Panc1 (cell line): ENCODE data around the gene STMP1. TPM values are rescaled to one million over a fixed set of nuclear protein-coding genes. Genes with fewer than 3 reads are reported as not detected.
A peak's percentile ranks its signal among the peaks of the same experiment; 100 is the strongest.

ENCODE experiments used
- ATAC-seq: fragments of 200-7000 bp; cut with Tn5 transposase; 2 replicates; pipeline ENCODE4 v1.9.1; 2020; ENCODE audit warnings: mild to moderate bottlenecking, moderate library complexity
- BruUV-seq: library from RNA; stranded (reverse); fragments of 400-500 nt; replicated peaks from 2 replicates; lab custom pipeline; 2021; lab: Mats Ljungman, UMichigan
- CTCF ChIA-PET: fragments of 300-600 bp; sonication (Branson Sonifier 250); formaldehyde crosslinking; loops from one replicate; lab custom pipeline; 2022; ENCODE audit warnings: antibody characterized with exemption; lab: Charles Lee
- POLR2A ChIA-PET: fragments of 300-600 bp; sonication (Branson Sonifier 250); formaldehyde crosslinking; loops from one replicate; lab custom pipeline; 2022; ENCODE audit warnings: antibody characterized with exemption; lab: Charles Lee
- DNase-seq: peaks from one replicate; pipeline ENCODE4 v3.0.0-alpha.2; 2010; ENCODE audit warnings: low read depth, low spot score
- H3K27ac ChIP-seq: 2 replicates; pipeline ENCODE4 v1.5.1; 2011; ENCODE audit warnings: mild to moderate bottlenecking, low read length, inconsistent platforms
- H3K27me3 ChIP-seq: fragments of 200-500 bp; sonication (Bioruptor generic); 2 replicates; pipeline ENCODE4 v1.6.0; 2014; ENCODE audit warnings: low read length, inconsistent platforms; ENCODE audit not compliant: control insufficient read depth, insufficient read depth
- H3K36me3 ChIP-seq: fragments of 200-500 bp; sonication (Bioruptor generic); 2 replicates; pipeline ENCODE4 v1.5.1; 2014; ENCODE audit warnings: inconsistent platforms, mild to moderate bottlenecking, low read length, moderate library complexity; ENCODE audit not compliant: control insufficient read depth, insufficient read depth
- H3K4me1 ChIP-seq: 2 replicates; pipeline ENCODE4 v1.5.1; 2011; ENCODE audit warnings: inconsistent platforms, mild to moderate bottlenecking, low read length, moderate library complexity; ENCODE audit not compliant: control insufficient read depth, insufficient read depth
- H3K4me3 ChIP-seq, 2 experiments: 2 replicates each; pipeline ENCODE4 v1.5.1; 2011 to 2012; ENCODE audit warnings: low read depth in 2 of 2, low read length in 2 of 2, mild to moderate bottlenecking in 2 of 2, inconsistent platforms in 1 of 2, moderate library complexity in 1 of 2
- H3K9me3 ChIP-seq: fragments of 200-500 bp; sonication (Bioruptor generic); 2 replicates; pipeline ENCODE4 v1.5.1; 2014; ENCODE audit warnings: low read depth, mild to moderate bottlenecking, inconsistent platforms, low read length, moderate library complexity; ENCODE audit not compliant: control insufficient read depth, insufficient read depth
- POLR2AphosphoS5 ChIP-seq: IDR thresholded peaks from 2 replicates; pipeline ENCODE4 v1.6.1; 2012; ENCODE audit warnings: mild to moderate bottlenecking, low read depth, low read length, moderate library complexity
- SIN3A ChIP-seq: IDR thresholded peaks from 2 replicates; pipeline ENCODE4 v1.6.1; 2012; ENCODE audit warnings: low read depth, mild to moderate bottlenecking, low read length, moderate library complexity, borderline replicate concordance; ENCODE audit not compliant: insufficient read depth
- TCF7L2 ChIP-seq: IDR thresholded peaks from 2 replicates; pipeline ENCODE4 v1.6.1; 2011; ENCODE audit warnings: mild to moderate bottlenecking, low read depth, low read length, inconsistent platforms
- in situ Hi-C: cut with HindIII; loops from 2 replicates; pipeline ENCODE4 v1.10.0; 2016; ENCODE audit warnings: low sequenced_read_pairs, low pct_unique_long_range_greater_than_20kb
- intact Hi-C: fragments of 100-400 bp; cut with micrococcal nuclease; formaldehyde crosslinking; loops from one replicate; pipeline ENCODE4 v1.10.0; 2022; ENCODE audit not compliant: unreplicated experiment
- total RNA-seq: library from RNA; stranded (reverse); gene quantifications from one replicate; pipeline ENCODE4 v1.2.1, GENCODE V29; 2021; ENCODE audit not compliant: unreplicated experiment
- TF ChIP-seq, protein P1 (sequence below): fragments of 450-650 bp; IDR thresholded peaks from 2 replicates; pipeline ENCODE4 v1.5.1; 2017; ENCODE audit warnings: mild to moderate bottlenecking
- TF ChIP-seq, protein P2 (sequence below), 2 experiments: IDR thresholded peaks; 2 replicates each; pipeline ENCODE4 v1.6.1; 2011 to 2012; ENCODE audit warnings: low read depth in 2 of 2, control low read depth in 1 of 2, low read length in 1 of 2, mild to moderate bottlenecking in 1 of 2, moderate library complexity in 1 of 2; ENCODE audit not compliant: insufficient read depth in 1 of 2

STMP1 gene
- total RNA-seq, 1 experiment from 2014 or later = 29.5 TPM

- Histone ChIP-seq H3K36me3 (peaks cover 47% of the 10 kb centered on the region), H3K4me3 (no peak overlapping the region), H3K9me3 (no peaks in the 10 kb centered on the region), H3K27me3 (no peaks in the 10 kb centered on the region), H3K27ac (no peak overlapping the region), H3K4me1 (peaks cover 4% of the 10 kb centered on the region; the same call in 1 of the 2 replicates)
- intact Hi-C loops = no loop called here
- ATAC-seq = no peak
- TF ChIP-seq SIN3A (no peak), POLR2AphosphoS5 (no peak), TCF7L2 (no peak)
- TF ChIP-seq, protein P1, sequence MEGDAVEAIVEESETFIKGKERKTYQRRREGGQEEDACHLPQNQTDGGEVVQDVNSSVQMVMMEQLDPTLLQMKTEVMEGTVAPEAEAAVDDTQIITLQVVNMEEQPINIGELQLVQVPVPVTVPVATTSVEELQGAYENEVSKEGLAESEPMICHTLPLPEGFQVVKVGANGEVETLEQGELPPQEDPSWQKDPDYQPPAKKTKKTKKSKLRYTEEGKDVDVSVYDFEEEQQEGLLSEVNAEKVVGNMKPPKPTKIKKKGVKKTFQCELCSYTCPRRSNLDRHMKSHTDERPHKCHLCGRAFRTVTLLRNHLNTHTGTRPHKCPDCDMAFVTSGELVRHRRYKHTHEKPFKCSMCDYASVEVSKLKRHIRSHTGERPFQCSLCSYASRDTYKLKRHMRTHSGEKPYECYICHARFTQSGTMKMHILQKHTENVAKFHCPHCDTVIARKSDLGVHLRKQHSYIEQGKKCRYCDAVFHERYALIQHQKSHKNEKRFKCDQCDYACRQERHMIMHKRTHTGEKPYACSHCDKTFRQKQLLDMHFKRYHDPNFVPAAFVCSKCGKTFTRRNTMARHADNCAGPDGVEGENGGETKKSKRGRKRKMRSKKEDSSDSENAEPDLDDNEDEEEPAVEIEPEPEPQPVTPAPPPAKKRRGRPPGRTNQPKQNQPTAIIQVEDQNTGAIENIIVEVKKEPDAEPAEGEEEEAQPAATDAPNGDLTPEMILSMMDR = no peak
- TF ChIP-seq, protein P2, sequence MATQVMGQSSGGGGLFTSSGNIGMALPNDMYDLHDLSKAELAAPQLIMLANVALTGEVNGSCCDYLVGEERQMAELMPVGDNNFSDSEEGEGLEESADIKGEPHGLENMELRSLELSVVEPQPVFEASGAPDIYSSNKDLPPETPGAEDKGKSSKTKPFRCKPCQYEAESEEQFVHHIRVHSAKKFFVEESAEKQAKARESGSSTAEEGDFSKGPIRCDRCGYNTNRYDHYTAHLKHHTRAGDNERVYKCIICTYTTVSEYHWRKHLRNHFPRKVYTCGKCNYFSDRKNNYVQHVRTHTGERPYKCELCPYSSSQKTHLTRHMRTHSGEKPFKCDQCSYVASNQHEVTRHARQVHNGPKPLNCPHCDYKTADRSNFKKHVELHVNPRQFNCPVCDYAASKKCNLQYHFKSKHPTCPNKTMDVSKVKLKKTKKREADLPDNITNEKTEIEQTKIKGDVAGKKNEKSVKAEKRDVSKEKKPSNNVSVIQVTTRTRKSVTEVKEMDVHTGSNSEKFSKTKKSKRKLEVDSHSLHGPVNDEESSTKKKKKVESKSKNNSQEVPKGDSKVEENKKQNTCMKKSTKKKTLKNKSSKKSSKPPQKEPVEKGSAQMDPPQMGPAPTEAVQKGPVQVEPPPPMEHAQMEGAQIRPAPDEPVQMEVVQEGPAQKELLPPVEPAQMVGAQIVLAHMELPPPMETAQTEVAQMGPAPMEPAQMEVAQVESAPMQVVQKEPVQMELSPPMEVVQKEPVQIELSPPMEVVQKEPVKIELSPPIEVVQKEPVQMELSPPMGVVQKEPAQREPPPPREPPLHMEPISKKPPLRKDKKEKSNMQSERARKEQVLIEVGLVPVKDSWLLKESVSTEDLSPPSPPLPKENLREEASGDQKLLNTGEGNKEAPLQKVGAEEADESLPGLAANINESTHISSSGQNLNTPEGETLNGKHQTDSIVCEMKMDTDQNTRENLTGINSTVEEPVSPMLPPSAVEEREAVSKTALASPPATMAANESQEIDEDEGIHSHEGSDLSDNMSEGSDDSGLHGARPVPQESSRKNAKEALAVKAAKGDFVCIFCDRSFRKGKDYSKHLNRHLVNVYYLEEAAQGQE (IDR thresholded peaks at IDR 0.05; ENCODE audit: insufficient read depth in 1 of 2, low read depth in 2 of 2, low read length in 1 of 2) = no peak
- no TSS peak for BruUV-seq
- CTCF ChIA-PET = interaction anchor here (0.5 kb wide), 1 partner anchor 14 kb away, joined by 3 read pairs; no protein-coding TSS in a partner anchor
- in situ Hi-C loops = no loop called here
- DNase-seq = no peak
- POLR2A ChIA-PET = no interaction called here
These were observed 41.9 kb upstream of the STMP1 start for GRCh38 chr7:135620447-135620846.

- CTCF ChIA-PET = interaction anchor here (0.5 kb wide), 1 partner anchor 14 kb away, joined by 3 read pairs; no protein-coding TSS in a partner anchor
- ATAC-seq = peak; percentile 79
- peaks cover 42% of the 10 kb centered on the region for H3K36me3 ChIP-seq
- no peak overlapping the region for H3K27ac ChIP-seq
- no peak overlapping the region for H3K4me3 ChIP-seq
- H3K4me1 ChIP-seq = peaks cover 4% of the 10 kb centered on the region; the same call in 1 of the 2 replicates
- H3K9me3 ChIP-seq = no peaks in the 10 kb centered on the region
- in situ Hi-C loops = no loop called here
- no peak for TF ChIP-seq TCF7L2
- TF ChIP-seq, protein P1 = peak; percentile 83; the same call in 1 of the 2 replicates
- intact Hi-C loops = no loop called here
- POLR2A ChIA-PET = no interaction called here
- peak; percentile 75 for DNase-seq
- no peaks in the 10 kb centered on the region for H3K27me3 ChIP-seq
- BruUV-seq = no TSS peak
These were observed 41.1 kb upstream of the STMP1 start for GRCh38 chr7:135620980-135621850.
